Cardiac fibroblast (primary cell): ENCODE measurements around the gene GHITM.
A peak's percentile ranks its signal among the peaks of the same experiment; 100 is the strongest.
"Not testable (repeated sequence)": the region's sequence is repeated elsewhere in the genome, so short reads cannot be mapped to it uniquely, and the experiment has no call there.

Experiments
- DNase-seq, 2 donors: peaks; one replicate each; pipeline versions ENCODE4 v3.0.0 to v3.0.0-alpha.2; 2010; ENCODE audit warnings: low read depth in 2 of 2
- H3K4me3 ChIP-seq, 2 donors: replicated peaks in 1 of 2; 1 replicate in 1 of 2; 2 replicates in 1 of 2; pipeline ENCODE4 v1.5.1; 2011; ENCODE audit warnings: low read depth in 2 of 2, low read length in 2 of 2, mild to moderate bottlenecking in 2 of 2, moderate library complexity in 1 of 2
- CTCF ChIP-seq: IDR thresholded peaks from one replicate; pipeline ENCODE4 v1.5.1; 2011; ENCODE audit warnings: low read depth, mild to moderate bottlenecking, low read length, inconsistent platforms

Gene GHITM

GRCh38 chr10:84139126-84140035 lies at the start of gene GHITM:
TSS of gene GHITM (plus strand) at chr10:84139509. CDS start at chr10:84141501, 1,992 bp downstream.
- H3K4me3 ChIP-seq = peak within 1 kb of the TSS; percentile 97 to 99
- DNase-seq = peak; percentile 99
- TF ChIP-seq CTCF = peak; percentile 49

DNA sequence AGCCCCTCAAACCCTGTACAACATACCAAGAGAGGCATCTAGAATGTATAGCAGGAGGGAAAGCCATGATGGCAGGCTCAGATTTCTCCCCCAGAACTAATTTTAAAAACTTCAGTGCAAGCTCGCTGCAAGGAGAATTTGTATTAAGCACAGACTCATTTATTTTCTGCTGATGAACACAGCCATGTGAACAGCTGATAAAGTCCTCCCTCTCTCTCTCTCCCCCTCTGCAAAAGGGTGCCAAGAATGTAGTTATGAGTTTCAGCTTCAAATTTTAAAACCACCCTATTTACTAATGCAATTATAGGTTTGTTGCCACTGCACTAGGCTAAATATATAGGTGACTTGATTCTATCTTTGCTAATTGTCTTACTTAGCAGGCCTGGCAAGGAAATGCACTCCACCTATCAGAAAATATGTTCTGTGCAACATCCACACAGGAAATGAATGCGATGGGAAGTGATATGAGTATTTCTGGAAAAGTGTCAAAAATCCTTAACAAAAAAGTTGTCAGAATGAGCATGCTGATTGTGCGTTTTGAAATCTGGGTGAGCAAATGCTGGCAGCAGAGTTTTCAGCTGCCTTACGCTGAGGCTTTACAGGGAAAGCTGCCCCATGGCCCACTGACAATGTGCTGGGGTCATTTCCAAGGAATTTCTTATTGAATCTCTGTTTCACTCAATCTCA lies 43.4 kb upstream of the GHITM start:
- peak; percentile 5 to 88 for DNase-seq

DNA sequence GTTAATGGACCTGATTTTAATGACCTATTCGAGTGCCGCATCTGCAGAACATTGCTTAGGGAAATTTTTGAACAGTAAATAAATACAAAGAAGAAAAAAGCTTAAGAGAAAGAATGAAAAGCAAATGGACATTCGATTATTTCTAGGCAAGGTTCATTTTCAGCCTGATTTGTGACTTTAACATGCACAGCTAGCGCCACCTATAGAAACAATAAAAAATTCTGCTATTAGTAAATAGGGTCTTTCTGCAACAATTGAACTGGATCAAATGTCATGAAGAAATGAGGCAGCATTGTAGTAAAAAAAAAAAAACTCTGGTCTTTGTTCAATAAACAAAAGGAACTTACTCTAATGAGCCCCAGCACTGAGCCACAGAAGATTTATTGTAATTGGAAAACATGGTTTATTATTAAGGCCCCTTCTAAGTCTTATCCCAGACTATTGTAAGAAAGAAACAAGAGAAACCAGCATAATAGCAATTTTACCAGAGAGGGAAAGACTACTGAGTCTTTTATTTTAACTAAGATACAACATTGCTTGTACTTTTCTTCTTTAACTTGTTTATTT lies 41.4 kb upstream of the GHITM start:
- DNase-seq = peak; percentile 34 to 62
- no peak overlapping the region for H3K4me3 ChIP-seq
- peak; percentile 45 for TF ChIP-seq CTCF

More for the DNA sequence above, 43.4 kb upstream of the GHITM start:
- H3K4me3 ChIP-seq = no peak overlapping the region
- no peak for TF ChIP-seq CTCF

DNA sequence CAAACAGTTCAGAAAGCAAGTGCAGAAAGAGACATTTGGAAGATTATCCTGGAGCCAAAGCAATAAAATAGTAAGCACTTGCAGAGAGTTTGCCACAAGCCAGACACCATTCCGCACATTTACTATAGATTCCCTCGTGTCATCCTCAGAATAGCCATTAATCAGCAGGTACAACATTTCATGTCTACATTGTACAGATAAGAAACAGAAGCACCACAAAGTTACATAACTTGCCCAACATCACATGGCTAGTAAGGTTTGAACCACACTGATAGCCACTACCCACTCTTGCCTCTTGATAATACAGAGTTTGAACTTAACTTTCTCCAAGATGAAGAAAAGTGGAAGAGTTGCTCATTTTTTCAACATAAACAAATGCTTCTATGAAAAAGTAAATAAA lies 40.6 kb upstream of the GHITM start:
- no peak overlapping the region for H3K4me3 ChIP-seq
- TF ChIP-seq CTCF = no peak
- DNase-seq = no peak

- no peak for DNase-seq
- no peak for TF ChIP-seq CTCF
- H3K4me3 ChIP-seq = no peak overlapping the region
Measured at GRCh38 chr10:84101042-84101441, 38.3 kb upstream of the GHITM start.

DNA sequence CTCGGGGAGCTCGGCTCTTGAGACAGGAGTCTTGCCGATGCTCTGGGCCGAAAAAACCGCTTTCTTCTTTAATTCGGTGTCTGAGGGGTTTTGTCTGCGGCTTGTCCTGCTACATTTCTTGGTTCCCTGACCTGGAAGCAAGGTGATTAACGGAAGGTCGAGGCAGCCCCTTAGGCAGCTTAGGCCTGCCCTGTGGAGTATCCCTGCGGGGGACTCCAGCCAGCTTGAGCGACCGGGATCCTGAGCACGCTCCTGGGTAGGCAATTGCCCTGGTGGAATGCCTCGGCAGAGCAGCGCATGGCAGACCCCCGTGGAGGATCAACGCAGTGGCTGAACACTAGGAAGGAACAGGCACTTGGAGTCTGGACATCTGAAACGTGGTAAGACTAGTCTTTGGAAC lies 30.5 kb upstream of the GHITM start:
- TF ChIP-seq CTCF = no peak
- H3K4me3 ChIP-seq = no peak overlapping the region
- no peak for DNase-seq

DNA sequence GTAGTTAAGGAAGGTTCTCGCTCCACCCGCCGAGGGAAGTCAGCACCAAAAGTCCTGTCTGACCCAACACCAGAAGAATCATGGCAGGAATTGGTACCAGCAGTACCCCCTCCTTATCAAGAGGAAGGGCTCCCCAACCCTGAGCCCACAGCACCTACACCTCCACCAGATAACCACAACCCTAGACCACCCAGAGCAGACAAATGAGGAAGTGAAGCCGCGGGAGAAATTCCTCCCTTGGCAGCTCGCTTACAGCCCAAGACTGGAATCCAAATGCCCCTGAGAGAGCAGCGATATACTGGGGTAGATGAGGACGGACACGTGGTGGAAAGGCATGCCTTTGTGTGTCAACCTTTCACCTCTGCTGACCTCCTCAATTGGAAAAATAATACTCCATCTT lies 29.5 kb upstream of the GHITM start:
- not testable (repeated sequence) for DNase-seq, H3K4me3 ChIP-seq

GRCh38 chr10:84113468-84113867 lies 25.8 kb upstream of the GHITM start:
- not testable (repeated sequence) for H3K4me3 ChIP-seq, DNase-seq
